Neural cell (in vitro differentiated cells): ENCODE data around the gene NECTIN4. TPM values are rescaled to one million over a fixed set of nuclear protein-coding genes. Genes with fewer than 3 reads are reported as not detected.

Experiments
- H2AFZ ChIP-seq: fragments of 200-600, 300-800 bp; sonication (generic), shearing (Covaris generic); 2 replicates; pipeline ENCODE4 v1.6.0; 2014; ENCODE audit warnings: low read depth, mild to moderate bottlenecking, antibody characterized with exemption, low read length, moderate library complexity
- H3F3A ChIP-seq: fragments of 200-600 bp; shearing (Covaris generic); 2 replicates; pipeline ENCODE4 v1.6.1; 2016; ENCODE audit warnings: mild to moderate bottlenecking, moderate library complexity, mixed read lengths, antibody characterized with exemption, low read length; ENCODE audit not compliant: insufficient read depth, poor library complexity, severe bottlenecking
- H3K27ac ChIP-seq: fragments of 200-600, 300-800 bp; sonication (generic), shearing (Covaris generic); 2 replicates; pipeline ENCODE4 v1.5.1; 2014; ENCODE audit warnings: mild to moderate bottlenecking, low read length, moderate library complexity
- H3K27me3 ChIP-seq: fragments of 300-800, 200-600 bp; sonication (generic), shearing (Covaris generic); 2 replicates; pipeline ENCODE4 v1.6.0; 2014; ENCODE audit warnings: mild to moderate bottlenecking, low read depth, low read length, moderate library complexity; ENCODE audit not compliant: insufficient read depth
- H3K36me3 ChIP-seq: fragments of 300-800, 200-600 bp; sonication (generic), shearing (Covaris generic); 2 replicates; pipeline ENCODE4 v1.5.1; 2014; ENCODE audit warnings: mild to moderate bottlenecking, antibody characterized with exemption, low read length, moderate library complexity; ENCODE audit not compliant: insufficient read depth
- H3K4me2 ChIP-seq: fragments of 300-800, 200-600 bp; sonication (generic), shearing (Covaris generic); 2 replicates; pipeline ENCODE4 v1.6.0; 2014; ENCODE audit warnings: mild to moderate bottlenecking, low read length
- H3K4me3 ChIP-seq: fragments of 300-800, 200-600 bp; sonication (generic), shearing (Covaris generic); 2 replicates; pipeline ENCODE4 v1.5.1; 2014; ENCODE audit warnings: mild to moderate bottlenecking, low read length, moderate library complexity
- H3K79me2 ChIP-seq: fragments of 200-600 bp; shearing (Covaris generic); replicated peaks from 2 replicates; pipeline ENCODE4 v1.6.0; 2014; ENCODE audit warnings: mild to moderate bottlenecking, low read length, moderate library complexity; ENCODE audit not compliant: insufficient read depth
- H3K9ac ChIP-seq: fragments of 300-800, 200-600 bp; sonication (generic), shearing (Covaris generic); 2 replicates; pipeline ENCODE4 v1.6.1; 2016; ENCODE audit warnings: mild to moderate bottlenecking, low read length, mixed read lengths
- H3K9me2 ChIP-seq: fragments of 200-600 bp; shearing (Covaris generic); 2 replicates; pipeline ENCODE4 v1.6.1; 2016; ENCODE audit warnings: mild to moderate bottlenecking, low read length, mixed read lengths; ENCODE audit not compliant: insufficient read depth
- H3K9me3 ChIP-seq: fragments of 200-600, 300-800 bp; sonication (generic), shearing (Covaris generic); 2 replicates; pipeline ENCODE4 v1.6.1; 2016; ENCODE audit warnings: mild to moderate bottlenecking, mixed run types, low read length, moderate library complexity, mixed read lengths
- H4K20me1 ChIP-seq: fragments of 200-600 bp; shearing (Covaris generic); 2 replicates; pipeline ENCODE4 v1.6.1; 2016; ENCODE audit warnings: mild to moderate bottlenecking, mixed run types; ENCODE audit not compliant: insufficient read depth
- CTCF ChIP-seq: fragments of 450-650 bp; IDR thresholded peaks from 2 replicates; pipeline ENCODE4 v1.5.1; 2014; ENCODE audit warnings: antibody characterized with exemption, mild to moderate bottlenecking, moderate library complexity; ENCODE audit not compliant: poor library complexity, severe bottlenecking
- EP300 ChIP-seq: fragments of 450-650 bp; conservative IDR thresholded peaks from 2 replicates; pipeline ENCODE4 v1.6.1; 2014; ENCODE audit warnings: antibody characterized with exemption, mild to moderate bottlenecking, moderate library complexity; ENCODE audit not compliant: poor library complexity, severe bottlenecking
- EZH2 ChIP-seq: fragments of 200-600, 300-800 bp; shearing (Covaris generic), sonication (generic); IDR thresholded peaks from 2 replicates; pipeline ENCODE4 v1.6.1; 2014; ENCODE audit warnings: antibody characterized with exemption, low read length, borderline replicate concordance, mild to moderate bottlenecking; ENCODE audit not compliant: insufficient read depth, poor library complexity, severe bottlenecking
- MXI1 ChIP-seq: fragments of 450-650 bp; conservative IDR thresholded peaks from 2 replicates; pipeline ENCODE4 v1.6.1; 2014; ENCODE audit warnings: antibody characterized with exemption, mild to moderate bottlenecking; ENCODE audit not compliant: poor library complexity, severe bottlenecking
- POLR2AphosphoS5 ChIP-seq: IDR thresholded peaks from 2 replicates; pipeline ENCODE4 v1.6.1; 2012
- RAD21 ChIP-seq: fragments of 450-650 bp; conservative IDR thresholded peaks from 2 replicates; pipeline ENCODE4 v1.6.1; 2014; ENCODE audit warnings: antibody characterized with exemption, mild to moderate bottlenecking, moderate library complexity
- REST ChIP-seq: IDR thresholded peaks from 2 replicates; pipeline ENCODE4 v1.6.1; 2012; ENCODE audit warnings: borderline replicate concordance
- SMC3 ChIP-seq: fragments of 450-650 bp; conservative IDR thresholded peaks from 2 replicates; pipeline ENCODE4 v1.6.1; 2014; ENCODE audit warnings: antibody characterized with exemption, mild to moderate bottlenecking, moderate library complexity; ENCODE audit not compliant: poor library complexity
- TAF1 ChIP-seq: IDR thresholded peaks from 2 replicates; pipeline ENCODE4 v1.6.1; 2012; ENCODE audit warnings: low read depth
- polyA plus RNA-seq: library from polyadenylated mRNA; depleted of rRNA; stranded (reverse); fragments of >200 nt; gene quantifications from 2 replicates; pipeline ENCODE4 v1.2.3, GENCODE V29; 2014

NECTIN4 gene
- polyA plus RNA-seq, 1 donor from 2014 or later = not detected

- Histone ChIP-seq H3K27ac (no peak overlapping the region), H3K4me3 (no peak overlapping the region), H4K20me1 (no peaks in the 10 kb centered on the region), H2AFZ (no peak overlapping the region), H3K9me2 (no peaks in the 10 kb centered on the region), H3K9me3 (no peaks in the 10 kb centered on the region), H3F3A (no peaks in the 10 kb centered on the region), H3K36me3 (no peaks in the 10 kb centered on the region), H3K4me2 (no peak overlapping the region), H3K9ac (no peak overlapping the region), H3K27me3 (no peaks in the 10 kb centered on the region), H3K79me2 (no peaks in the 10 kb centered on the region)
- TF ChIP-seq SMC3 = no peak
- TF ChIP-seq EZH2 = no peak
- no peak for TF ChIP-seq REST
- no peak for TF ChIP-seq MXI1
- no peak for TF ChIP-seq CTCF
- TF ChIP-seq TAF1 = no peak
- no peak for TF ChIP-seq EP300
- no peak for TF ChIP-seq RAD21
Observed at GRCh38 chr1:161096015-161096414, 6.7 kb upstream of the NECTIN4 start.

GRCh38 chr1:161095230-161095629 is 5.9 kb upstream of the NECTIN4 start:
- H3K27me3 ChIP-seq = no peaks in the 10 kb centered on the region
- no peak overlapping the region for H3K4me3 ChIP-seq
- H3K4me2 ChIP-seq = no peak overlapping the region
- no peaks in the 10 kb centered on the region for H3K79me2 ChIP-seq
- no peak overlapping the region for H2AFZ ChIP-seq
- no peak overlapping the region for H3K27ac ChIP-seq
- H3F3A ChIP-seq = no peaks in the 10 kb centered on the region
- no peaks in the 10 kb centered on the region for H3K9me2 ChIP-seq
- TF ChIP-seq RAD21 (no peak), CTCF (no peak), EZH2 (no peak), REST (no peak), SMC3 (no peak), POLR2AphosphoS5 (no peak), MXI1 (no peak)
- H3K9me3 ChIP-seq = no peaks in the 10 kb centered on the region
- H3K9ac ChIP-seq = no peak overlapping the region
- H3K36me3 ChIP-seq = no peaks in the 10 kb centered on the region
- H4K20me1 ChIP-seq = no peaks in the 10 kb centered on the region
